Common myeloid progenitor, CD34-positive (primary cell): ENCODE measurements around the gene PAK3.

Experiments used
- CTCF ChIA-PET: fragments of 350-600 bp; sonication (Branson Sonifier 250); formaldehyde crosslinking; loops from one replicate; lab custom pipeline; 2021; ENCODE audit warnings: antibody characterized with exemption; lab: Charles Lee
- POLR2A ChIA-PET: fragments of 350-600 bp; sonication (Branson Sonifier 250); formaldehyde crosslinking; loops from one replicate; lab custom pipeline; 2021; ENCODE audit warnings: antibody characterized with exemption; lab: Charles Lee
- DNase-seq, 3 donors: peaks; one replicate each; pipeline versions ENCODE4 v3.0.0 to v3.0.0-alpha.2; 2013
- H3K27ac ChIP-seq, 2 experiments: 1 replicate in 1 of 2; 2 replicates in 1 of 2; pipeline ENCODE4 v1.7.0; 2013; ENCODE audit warnings: inconsistent platforms in 2 of 2, low read length in 2 of 2, mild to moderate bottlenecking in 2 of 2, low read depth in 1 of 2, moderate library complexity in 1 of 2; ENCODE audit not compliant: severe bottlenecking in 2 of 2, insufficient read depth in 1 of 2, poor library complexity in 1 of 2
- H3K27me3 ChIP-seq, 5 experiments: replicated peaks in 2 of 5; 1 replicate in 3 of 5; 2 replicates in 2 of 5; pipeline versions ENCODE4 v1.6.1 to v1.7.0; 2013; ENCODE audit warnings: low read length in 4 of 5, mild to moderate bottlenecking in 2 of 5, moderate library complexity in 2 of 5, inconsistent platforms in 1 of 5; ENCODE audit not compliant: insufficient read depth in 5 of 5, control insufficient read depth in 4 of 5
- H3K36me3 ChIP-seq, 4 experiments: 1 replicate in 2 of 4; 2 replicates in 2 of 4; pipeline versions ENCODE4 v1.6.1 to v1.7.0; 2013; ENCODE audit warnings: low read length in 3 of 4, control low read depth in 1 of 4, mild to moderate bottlenecking in 1 of 4; ENCODE audit not compliant: control insufficient read depth in 4 of 4, insufficient read depth in 4 of 4
- H3K4me1 ChIP-seq, 4 experiments: 1 replicate in 3 of 4; 2 replicates in 1 of 4; pipeline versions ENCODE4 v1.6.1 to v1.7.1; 2013; ENCODE audit warnings: low read length in 3 of 4, mild to moderate bottlenecking in 3 of 4, control low read depth in 1 of 4, inconsistent platforms in 1 of 4, moderate library complexity in 1 of 4; ENCODE audit not compliant: control insufficient read depth in 4 of 4, insufficient read depth in 4 of 4; ENCODE audit errors: control extremely low read depth in 1 of 4
- H3K4me3 ChIP-seq, 7 experiments: 1 replicate in 4 of 7; 2 replicates in 3 of 7; pipeline versions ENCODE4 v1.5.1 to v1.7.0; 2013; ENCODE audit warnings: mild to moderate bottlenecking in 7 of 7, low read length in 6 of 7, moderate library complexity in 6 of 7, inconsistent platforms in 2 of 7, low read depth in 2 of 7, control low read depth in 1 of 7; ENCODE audit not compliant: insufficient read depth in 4 of 7, control insufficient read depth in 1 of 7; ENCODE audit errors: extremely low read depth in 1 of 7
- H3K9me3 ChIP-seq, 5 experiments: 1 replicate in 4 of 5; 2 replicates in 1 of 5; pipeline versions ENCODE4 v1.6.1 to v1.7.1; 2013; ENCODE audit warnings: low read length in 4 of 5, mild to moderate bottlenecking in 2 of 5, inconsistent platforms in 1 of 5, low read depth in 1 of 5, moderate library complexity in 1 of 5; ENCODE audit not compliant: control insufficient read depth in 4 of 5, insufficient read depth in 2 of 5; ENCODE audit errors: control extremely low read depth in 1 of 5
- WGBS: methylation state at CpG from one replicate; pipeline ENCODE4 v1.1.5; 2013; ENCODE audit not compliant: insufficient coverage; 5-methylcytosine and 5-hydroxymethylcytosine counted together

The PAK3 gene

DNA sequence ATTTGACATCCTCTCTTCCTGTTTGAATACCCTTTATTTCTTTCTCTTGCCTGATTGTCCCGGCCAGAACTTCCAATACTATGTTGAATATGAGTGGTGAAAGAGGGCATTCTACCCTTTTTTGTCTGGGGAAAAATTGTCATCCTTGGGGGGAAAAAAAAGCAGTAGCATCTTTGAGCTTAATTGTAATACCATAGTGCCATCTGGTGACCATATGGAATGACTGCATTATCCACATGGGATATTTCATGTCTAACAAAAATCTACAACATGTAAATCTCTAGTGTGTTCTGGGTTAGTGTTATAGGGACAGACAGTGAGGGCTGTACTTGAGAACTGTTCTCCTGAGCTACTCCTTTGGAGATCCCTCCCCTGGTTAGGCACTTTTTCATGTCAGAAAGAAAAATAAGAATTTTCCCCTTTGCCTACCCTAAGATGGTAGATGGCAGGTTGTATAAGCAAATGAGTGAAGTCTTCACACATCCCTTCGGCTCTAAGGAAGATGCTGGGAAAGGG is 148.3 kb downstream of the PAK3 start:
- ChIA-PET CTCF (interaction anchor here (0.6 to 3.9 kb wide), 9 partner anchors 8 to 408 kb away, joined by 3 to 30 read pairs (median 3); partner anchors contain the start of gene PAK3), POLR2A (no interaction called here)
- no peaks in the 10 kb centered on the region for H3K4me1 ChIP-seq
- H3K36me3 ChIP-seq: no peaks in the 10 kb centered on the region
- no CpG with 5 or more reads among the region's 2 CpGs for WGBS
- peak; percentile 5 to 39 (median 31) for DNase-seq
- no peaks in the 10 kb centered on the region for H3K9me3 ChIP-seq
- H3K4me3 ChIP-seq: no peak overlapping the region
- H3K27me3 ChIP-seq: peaks cover 0 to 8% (median 0%) of the 10 kb centered on the region in 5 experiments
- H3K27ac ChIP-seq: no peak overlapping the region

DNA sequence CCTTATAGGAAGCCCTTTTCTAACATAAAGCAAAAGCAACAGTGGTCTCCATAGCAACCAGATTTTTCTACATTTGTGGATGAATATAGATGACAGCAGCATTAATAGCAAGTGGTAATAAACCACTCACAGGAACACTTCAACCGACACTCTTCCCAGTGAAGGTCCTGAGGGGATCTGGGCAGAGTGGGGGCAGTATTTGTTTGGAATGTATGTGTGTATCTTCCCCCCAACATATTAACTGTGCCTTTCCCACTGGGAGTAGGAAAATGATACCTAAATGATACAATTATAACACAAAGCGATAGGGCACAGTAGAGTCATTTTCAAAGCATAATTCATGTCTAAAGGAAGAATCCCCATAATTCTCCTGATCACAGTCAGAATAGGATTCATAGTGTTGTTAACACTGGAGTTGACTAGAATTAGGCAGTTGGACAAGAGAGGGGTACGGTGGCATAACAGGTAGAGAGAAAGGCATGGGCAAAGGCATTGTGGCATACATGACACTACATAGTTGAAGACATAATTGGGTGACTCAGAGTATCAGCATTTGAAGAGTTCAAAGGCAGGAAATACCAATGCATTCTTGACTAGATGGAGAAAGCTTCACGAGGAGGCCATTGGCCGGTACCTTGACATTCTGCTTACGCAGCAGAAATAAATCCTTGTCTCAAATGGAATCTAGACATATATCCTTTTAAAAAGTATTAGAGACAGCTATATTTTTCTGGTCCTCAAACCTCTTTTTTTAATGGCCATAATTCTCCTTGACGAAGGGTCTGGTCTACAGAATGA is 159.1 kb downstream of the PAK3 start:
- no peaks in the 10 kb centered on the region for H3K36me3 ChIP-seq
- DNase-seq: no peak
- WGBS: 70% methylated on average over 2 of the region's 7 CpGs
- CTCF ChIA-PET: no interaction called here
- H3K4me1 ChIP-seq: no peaks in the 10 kb centered on the region
- H3K27ac ChIP-seq: no peak overlapping the region
- H3K4me3 ChIP-seq: no peak overlapping the region
- H3K27me3 ChIP-seq: peaks cover 0 to 7% (median 0%) of the 10 kb centered on the region in 5 experiments
- H3K9me3 ChIP-seq: no peaks in the 10 kb centered on the region
- POLR2A ChIA-PET: no interaction called here

DNA sequence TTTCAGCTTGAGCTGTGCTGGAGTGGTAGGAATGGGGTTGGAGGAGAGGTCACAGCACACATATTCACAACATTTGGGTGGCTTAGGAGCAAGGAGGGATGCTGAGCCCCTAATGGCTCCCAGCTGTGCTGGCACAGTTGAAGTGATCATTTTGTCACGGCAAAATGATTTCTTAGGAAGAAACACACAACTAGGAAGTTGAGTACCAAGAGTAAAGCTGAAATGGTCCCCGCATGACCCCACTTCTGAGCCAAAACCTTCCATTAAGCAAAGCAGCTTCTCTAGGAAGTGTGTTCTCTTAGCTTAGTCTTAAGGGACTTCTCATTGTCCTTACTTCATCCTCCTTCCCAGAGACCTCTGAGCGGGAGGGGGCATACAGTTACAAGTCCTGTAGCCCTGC is 161.7 kb downstream of the PAK3 start:
- no peaks in the 10 kb centered on the region for H3K4me1 ChIP-seq
- POLR2A ChIA-PET: no interaction called here
- no peak overlapping the region for H3K27ac ChIP-seq
- no peak for DNase-seq
- 82% methylated on average over 3 of the region's 3 CpGs for WGBS
- CTCF ChIA-PET: no interaction called here
- peaks cover 0 to 18% (median 0%) of the 10 kb centered on the region in 5 experiments for H3K27me3 ChIP-seq
- H3K9me3 ChIP-seq: no peaks in the 10 kb centered on the region
- H3K4me3 ChIP-seq: no peak overlapping the region
- H3K36me3 ChIP-seq: no peaks in the 10 kb centered on the region

DNA sequence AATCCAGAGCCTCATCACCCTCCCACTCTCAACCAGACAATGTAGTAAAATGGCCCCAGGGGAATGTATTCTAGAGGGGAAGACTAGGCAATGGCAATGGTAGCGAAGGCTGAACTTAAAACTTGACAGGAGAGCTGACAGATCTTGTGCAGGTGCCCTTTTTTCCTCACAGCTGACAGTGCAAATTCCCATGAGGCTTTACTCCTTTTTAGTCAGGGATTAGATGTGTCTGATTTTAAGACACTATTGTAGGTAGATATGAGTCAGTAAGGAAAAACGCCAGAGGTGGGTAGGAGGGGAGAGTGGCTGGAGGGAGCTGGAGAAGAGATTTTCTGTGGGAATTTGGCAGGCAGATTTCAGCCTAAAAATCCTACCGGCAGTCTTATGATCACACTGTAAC is 163.6 kb downstream of the PAK3 start:
- H3K27me3 ChIP-seq: peaks cover 0 to 22% (median 0%) of the 10 kb centered on the region in 5 experiments
- ChIA-PET POLR2A (no interaction called here), CTCF (no interaction called here)
- no peaks in the 10 kb centered on the region for H3K4me1 ChIP-seq
- DNase-seq: no peak
- H3K36me3 ChIP-seq: no peaks in the 10 kb centered on the region
- no peaks in the 10 kb centered on the region for H3K9me3 ChIP-seq
- no peak overlapping the region for H3K4me3 ChIP-seq
- H3K27ac ChIP-seq: no peak overlapping the region
- 71% methylated on average over 1 of the region's 3 CpGs for WGBS

DNA sequence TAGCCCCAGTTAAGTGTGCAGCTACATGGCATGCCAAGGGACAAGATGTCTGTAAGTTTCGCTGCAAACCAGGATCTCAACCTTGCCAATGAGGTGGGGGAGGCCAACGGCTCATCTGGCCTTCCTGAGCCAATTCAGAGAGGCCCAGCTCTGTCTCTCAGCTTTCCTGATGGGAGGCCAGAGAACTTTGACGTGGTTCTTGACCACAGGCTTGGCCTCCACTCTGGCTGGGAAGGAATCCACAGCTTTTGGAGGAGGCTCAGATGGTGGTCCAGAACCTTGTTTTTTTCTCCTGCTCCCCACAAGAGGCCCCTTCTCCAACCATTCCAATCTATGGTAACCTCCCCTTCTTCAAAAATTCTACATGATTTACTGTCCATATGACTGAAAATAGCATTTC is 164.5 kb downstream of the PAK3 start:
- ChIA-PET POLR2A (no interaction called here), CTCF (interaction anchor here (1.1 kb wide), 1 partner anchor 17 kb away, joined by 3 read pairs; no protein-coding TSS in a partner anchor)
- no peak overlapping the region for H3K4me3 ChIP-seq
- H3K9me3 ChIP-seq: no peaks in the 10 kb centered on the region
- WGBS: 56% methylated on average over 3 of the region's 3 CpGs
- no peaks in the 10 kb centered on the region for H3K36me3 ChIP-seq
- H3K4me1 ChIP-seq: no peaks in the 10 kb centered on the region
- peaks cover 0 to 22% (median 0%) of the 10 kb centered on the region in 5 experiments for H3K27me3 ChIP-seq
- DNase-seq: no peak
- no peak overlapping the region for H3K27ac ChIP-seq

DNA sequence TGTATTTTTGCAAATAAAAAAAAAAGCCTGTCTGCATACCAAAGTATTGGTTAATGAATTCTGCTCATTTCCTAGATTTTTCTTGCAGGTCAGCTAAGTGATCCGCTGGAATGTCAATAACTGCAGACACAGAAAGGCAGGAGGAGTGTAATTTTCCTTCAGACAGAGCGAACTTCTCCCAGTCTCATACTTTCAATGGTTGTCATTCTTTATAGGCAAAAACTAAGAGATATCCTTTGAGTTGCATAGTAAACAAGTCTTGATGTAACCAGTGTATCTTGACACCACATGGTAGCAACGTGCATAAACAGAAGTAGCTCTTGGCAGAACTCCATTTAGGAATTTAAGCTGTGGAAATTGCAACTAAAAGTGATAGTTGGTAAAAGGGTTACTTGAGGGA is 166.1 kb downstream of the PAK3 start:
- no peaks in the 10 kb centered on the region for H3K9me3 ChIP-seq
- H3K36me3 ChIP-seq: no peaks in the 10 kb centered on the region
- H3K4me1 ChIP-seq: no peaks in the 10 kb centered on the region
- 77% methylated on average over 3 of the region's 3 CpGs for WGBS
- no peak overlapping the region for H3K4me3 ChIP-seq
- peaks cover 0 to 22% (median 0%) of the 10 kb centered on the region in 5 experiments for H3K27me3 ChIP-seq
- DNase-seq: no peak
- no peak overlapping the region for H3K27ac ChIP-seq
- ChIA-PET POLR2A (no interaction called here), CTCF (interaction anchor here (1.2 kb wide), 1 partner anchor 94 kb away, joined by 3 read pairs; no protein-coding TSS in a partner anchor)

DNA sequence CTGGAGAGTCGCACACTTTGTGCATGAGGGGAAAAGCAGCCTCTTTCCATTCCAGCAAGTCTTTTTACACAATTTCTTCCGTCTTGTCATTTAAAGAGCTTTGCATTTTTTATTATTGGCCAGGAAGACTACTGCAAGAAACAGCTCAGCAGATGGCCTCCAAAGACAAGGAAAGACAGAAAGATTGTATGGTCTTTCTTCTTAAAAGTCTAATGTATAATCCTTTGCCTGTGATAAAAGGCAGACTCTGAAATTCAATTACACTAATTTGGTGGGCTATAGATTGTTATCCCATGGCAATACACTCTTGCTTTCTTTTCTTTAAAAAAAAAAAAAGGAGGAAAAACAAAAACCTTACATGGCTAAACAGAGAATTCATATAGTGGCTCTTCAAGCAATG is 168.4 kb downstream of the PAK3 start:
- WGBS: no CpG with 5 or more reads among the region's 2 CpGs
- no peaks in the 10 kb centered on the region for H3K9me3 ChIP-seq
- no peak overlapping the region for H3K27ac ChIP-seq
- POLR2A ChIA-PET: no interaction called here
- H3K27me3 ChIP-seq: peaks cover 0 to 22% (median 0%) of the 10 kb centered on the region in 5 experiments
- DNase-seq: no peak
- CTCF ChIA-PET: no interaction called here
- H3K36me3 ChIP-seq: no peaks in the 10 kb centered on the region
- no peak overlapping the region for H3K4me3 ChIP-seq
- H3K4me1 ChIP-seq: no peaks in the 10 kb centered on the region
